Neuronal stem cell (in vitro differentiated cells): ENCODE measurements around the gene CELF4.

Experiments
- DNase-seq: peaks from one replicate; pipeline ENCODE4 v3.0.0-alpha.2; 2013; ENCODE audit warnings: low spot score
- H2AFZ ChIP-seq: one replicate; pipeline ENCODE4 v1.6.1; 2013; ENCODE audit warnings: mild to moderate bottlenecking, low read length, inconsistent platforms
- H2AK5ac ChIP-seq: 2 replicates; pipeline ENCODE4 v1.6.1; 2013; ENCODE audit warnings: low read depth, mild to moderate bottlenecking, inconsistent platforms, low read length, moderate library complexity, mixed read lengths
- H2BK120ac ChIP-seq: 2 replicates; pipeline ENCODE4 v1.6.1; 2013; ENCODE audit warnings: low read depth, mild to moderate bottlenecking, inconsistent platforms, low read length, moderate library complexity, mixed read lengths
- H2BK12ac ChIP-seq: one replicate; pipeline ENCODE4 v1.6.1; 2013; ENCODE audit warnings: low read length, inconsistent platforms
- H2BK15ac ChIP-seq: 2 replicates; pipeline ENCODE4 v1.6.1; 2013; ENCODE audit warnings: mild to moderate bottlenecking, low read length, inconsistent platforms, mixed read lengths
- H2BK5ac ChIP-seq: one replicate; pipeline ENCODE4 v1.6.1; 2013; ENCODE audit warnings: inconsistent platforms, mild to moderate bottlenecking, low read length, moderate library complexity
- H3K14ac ChIP-seq: one replicate; pipeline ENCODE4 v1.6.1; 2013; ENCODE audit warnings: low read length, inconsistent platforms
- H3K18ac ChIP-seq: 2 replicates; pipeline ENCODE4 v1.6.1; 2013; ENCODE audit warnings: low read length, inconsistent platforms
- H3K23ac ChIP-seq: 2 replicates; pipeline ENCODE4 v1.6.1; 2013; ENCODE audit warnings: low read depth, mild to moderate bottlenecking, mixed read lengths, low read length, inconsistent platforms; ENCODE audit not compliant: poor library complexity
- H3K27ac ChIP-seq: replicated peaks from 3 replicates; pipeline ENCODE4 v1.5.1; 2013; ENCODE audit warnings: low read length, inconsistent platforms
- H3K27me3 ChIP-seq, 3 experiments: 2 replicates each; pipeline ENCODE4 v1.6.1; 2013; ENCODE audit warnings: low read length in 3 of 3, mild to moderate bottlenecking in 2 of 3, inconsistent platforms in 1 of 3, low read depth in 1 of 3, mixed read lengths in 1 of 3, moderate library complexity in 1 of 3; ENCODE audit not compliant: control insufficient read depth in 3 of 3, insufficient read depth in 3 of 3
- H3K36me3 ChIP-seq, 2 donors: replicated peaks in 1 of 2; 2 replicates each; pipeline ENCODE4 v1.6.1; 2013; ENCODE audit warnings: low read length in 2 of 2; ENCODE audit not compliant: control insufficient read depth in 2 of 2, insufficient read depth in 2 of 2
- H3K4ac ChIP-seq: 2 replicates; pipeline ENCODE4 v1.6.1; 2013; ENCODE audit warnings: inconsistent platforms, mild to moderate bottlenecking, low read length, moderate library complexity
- H3K4me1 ChIP-seq, 2 donors: 1 replicate in 1 of 2; 2 replicates in 1 of 2; pipeline ENCODE4 v1.6.1; 2013; ENCODE audit warnings: low read length in 2 of 2, low read depth in 1 of 2; ENCODE audit not compliant: control insufficient read depth in 2 of 2, insufficient read depth in 1 of 2
- H3K4me2 ChIP-seq: one replicate; pipeline ENCODE4 v1.6.1; 2013; ENCODE audit warnings: mild to moderate bottlenecking, low read length, inconsistent platforms; ENCODE audit not compliant: insufficient read depth, poor library complexity, severe bottlenecking
- H3K4me3 ChIP-seq, 2 donors: 2 replicates each; pipeline ENCODE4 v1.5.1; 2013; ENCODE audit warnings: low read length in 2 of 2, mild to moderate bottlenecking in 2 of 2, inconsistent platforms in 1 of 2, moderate library complexity in 1 of 2
- H3K79me1 ChIP-seq: one replicate; pipeline ENCODE4 v1.6.1; 2013; ENCODE audit warnings: low read depth, mild to moderate bottlenecking, inconsistent platforms, low read length, moderate library complexity
- H3K9ac ChIP-seq: one replicate; pipeline ENCODE4 v1.6.1; 2013; ENCODE audit warnings: mild to moderate bottlenecking, low read depth, low read length, inconsistent platforms; ENCODE audit not compliant: poor library complexity
- H3K9me3 ChIP-seq, 2 donors: replicated peaks in 1 of 2; 2 replicates each; pipeline versions ENCODE3 to v1.6.1; 2013; ENCODE audit warnings: low read length in 2 of 2, mild to moderate bottlenecking in 2 of 2, inconsistent platforms in 1 of 2, low read depth in 1 of 2, mixed read lengths in 1 of 2, moderate library complexity in 1 of 2; ENCODE audit not compliant: control insufficient read depth in 2 of 2, insufficient read depth in 1 of 2
- H4K8ac ChIP-seq: one replicate; pipeline ENCODE4 v1.6.1; 2013; ENCODE audit warnings: low read depth, mild to moderate bottlenecking, inconsistent platforms, low read length, moderate library complexity
- H4K91ac ChIP-seq: one replicate; pipeline ENCODE4 v1.6.1; 2013; ENCODE audit warnings: low read length, low read depth, mild to moderate bottlenecking, inconsistent platforms; ENCODE audit not compliant: poor library complexity
- WGBS, 2 donors: extraction: QIAGEN DNeasy Blood & Tissue Kit; methylation state at CpG; one replicate each; pipeline ENCODE4 v1.1.7; 2013; ENCODE audit warnings: missing lambda C conversion rate in 2 of 2, mixed read lengths in 1 of 2; ENCODE audit not compliant: insufficient read length in 2 of 2, insufficient replicate concordance in 1 of 2; ENCODE audit errors: extremely low coverage in 2 of 2; 5-methylcytosine and 5-hydroxymethylcytosine counted together

Gene CELF4

GRCh38 chr18:37481491-37481890 lies 84.1 kb downstream of the CELF4 start:
- no peaks in the 10 kb centered on the region for H3K9me3 ChIP-seq
- no peak overlapping the region for H3K4me3 ChIP-seq
- no peak overlapping the region for H2BK5ac ChIP-seq
- H4K91ac ChIP-seq, result no peak overlapping the region
- no peak overlapping the region for H4K8ac ChIP-seq
- peaks cover 0 to 15% of the 10 kb centered on the region in 2 donors for H3K4me1 ChIP-seq
- no peak overlapping the region for H3K27ac ChIP-seq
- H3K4me2 ChIP-seq, result no peak overlapping the region
- no CpG with 5 or more reads among the region's 6 CpGs for WGBS, 2 donors
- H3K79me1 ChIP-seq, result no peaks in the 10 kb centered on the region
- H3K27me3 ChIP-seq, result peaks cover 6 to 32% (median 26%) of the 10 kb centered on the region in 3 experiments
- no peak for DNase-seq
- H3K18ac ChIP-seq, result no peak overlapping the region
- H2BK12ac ChIP-seq, result no peak overlapping the region
- H3K14ac ChIP-seq, result no peak overlapping the region
- H3K9ac ChIP-seq, result no peak overlapping the region
- no peak overlapping the region for H2AK5ac ChIP-seq
- no peaks in the 10 kb centered on the region for H3K36me3 ChIP-seq
- no peak overlapping the region for H2AFZ ChIP-seq
- H3K23ac ChIP-seq, result no peak overlapping the region
- H2BK15ac ChIP-seq, result no peak overlapping the region
- no peak overlapping the region for H2BK120ac ChIP-seq
- H3K4ac ChIP-seq, result no peak overlapping the region

- Histone ChIP-seq H3K4me3 (no peak overlapping the region), H2BK15ac (no peak overlapping the region), H3K4me2 (no peak overlapping the region), H3K79me1 (no peaks in the 10 kb centered on the region), H2AFZ (no peak overlapping the region), H3K27me3 (peaks cover 6 to 28% (median 22%) of the 10 kb centered on the region in 3 experiments), H3K27ac (no peak overlapping the region), H2BK5ac (no peak overlapping the region), H3K4me1 (peaks cover 0 to 15% of the 10 kb centered on the region in 2 donors), H3K14ac (no peak overlapping the region), H2BK12ac (no peak overlapping the region), H3K9me3 (no peaks in the 10 kb centered on the region), H4K8ac (no peak overlapping the region), H3K23ac (no peak overlapping the region), H3K4ac (no peak overlapping the region), H4K91ac (no peak overlapping the region), H3K18ac (peak overlapping the region; percentile 6), H3K9ac (no peak overlapping the region), H2BK120ac (no peak overlapping the region), H3K36me3 (no peaks in the 10 kb centered on the region), H2AK5ac (no peak overlapping the region)
- DNase-seq, result no peak
- WGBS, 2 donors, result no CpG with 5 or more reads among the region's 4 CpGs
Observed at GRCh38 chr18:37481072-37481471, 84.5 kb downstream of the CELF4 start.

GRCh38 chr18:37476611-37477295 lies 88.8 kb downstream of the CELF4 start:
- Histone ChIP-seq H4K91ac (peak overlapping the region; percentile 47), H3K36me3 (no peaks in the 10 kb centered on the region), H3K79me1 (no peaks in the 10 kb centered on the region), H3K4me2 (no peak overlapping the region), H2BK12ac (peak overlapping the region; percentile 47), H2BK15ac (no peak overlapping the region), H3K18ac (peak overlapping the region; percentile 65), H3K27ac (no peak overlapping the region), H2AK5ac (peak overlapping the region; percentile 16), H2BK5ac (no peak overlapping the region), H3K4ac (no peak overlapping the region), H4K8ac (no peak overlapping the region), H3K4me3 (no peak overlapping the region), H3K27me3 (peaks cover 0 to 3% (median 0%) of the 10 kb centered on the region in 3 experiments), H3K9me3 (no peaks in the 10 kb centered on the region), H3K14ac (no peak overlapping the region), H2AFZ (no peak overlapping the region), H3K23ac (no peak overlapping the region), H2BK120ac (no peak overlapping the region), H3K9ac (no peak overlapping the region), H3K4me1 (peaks cover 0 to 12% of the 10 kb centered on the region in 2 donors)
- WGBS, 2 donors, result no CpG with 5 or more reads among the region's 22 CpGs
- no peak for DNase-seq

GRCh38 chr18:37476182-37476581 lies 89.4 kb downstream of the CELF4 start:
- no peak overlapping the region for H2AFZ ChIP-seq

More at GRCh38 chr18:37476182-37476581, 89.4 kb downstream of the CELF4 start:
- Histone ChIP-seq H3K18ac (no peak overlapping the region), H3K9ac (no peak overlapping the region), H4K91ac (no peak overlapping the region), H3K27ac (no peak overlapping the region), H2BK15ac (no peak overlapping the region), H4K8ac (no peak overlapping the region), H2BK5ac (no peak overlapping the region), H2AK5ac (no peak overlapping the region), H3K27me3 (no peaks in the 10 kb centered on the region), H3K9me3 (no peaks in the 10 kb centered on the region), H3K4me3 (no peak overlapping the region), H3K4me1 (peaks cover 0 to 10% of the 10 kb centered on the region in 2 donors), H3K4me2 (no peak overlapping the region), H3K4ac (no peak overlapping the region), H3K79me1 (no peaks in the 10 kb centered on the region), H3K23ac (no peak overlapping the region), H2BK12ac (no peak overlapping the region), H3K14ac (no peak overlapping the region), H3K36me3 (no peaks in the 10 kb centered on the region), H2BK120ac (no peak overlapping the region)
- WGBS, 2 donors, result no CpG with 5 or more reads among the region's 6 CpGs
- peak; percentile 57 for DNase-seq
